Common myeloid progenitor, CD34-positive (primary cell): ENCODE results near the gene IDI1.

Experiments
- CTCF ChIA-PET: fragments of 350-600 bp; sonication (Branson Sonifier 250); formaldehyde crosslinking; loops from one replicate; lab custom pipeline; 2021; ENCODE audit warnings: antibody characterized with exemption; lab: Charles Lee
- POLR2A ChIA-PET: fragments of 350-600 bp; sonication (Branson Sonifier 250); formaldehyde crosslinking; loops from one replicate; lab custom pipeline; 2021; ENCODE audit warnings: antibody characterized with exemption; lab: Charles Lee
- DNase-seq, 3 donors: peaks; one replicate each; pipeline versions ENCODE4 v3.0.0 to v3.0.0-alpha.2; 2013
- H3K27ac ChIP-seq, 2 experiments: 1 replicate in 1 of 2; 2 replicates in 1 of 2; pipeline ENCODE4 v1.7.0; 2013; ENCODE audit warnings: inconsistent platforms in 2 of 2, low read length in 2 of 2, mild to moderate bottlenecking in 2 of 2, low read depth in 1 of 2, moderate library complexity in 1 of 2; ENCODE audit not compliant: severe bottlenecking in 2 of 2, insufficient read depth in 1 of 2, poor library complexity in 1 of 2
- H3K27me3 ChIP-seq, 5 experiments: replicated peaks in 2 of 5; 1 replicate in 3 of 5; 2 replicates in 2 of 5; pipeline versions ENCODE4 v1.6.1 to v1.7.0; 2013; ENCODE audit warnings: low read length in 4 of 5, mild to moderate bottlenecking in 2 of 5, moderate library complexity in 2 of 5, inconsistent platforms in 1 of 5; ENCODE audit not compliant: insufficient read depth in 5 of 5, control insufficient read depth in 4 of 5
- H3K36me3 ChIP-seq, 4 experiments: 1 replicate in 2 of 4; 2 replicates in 2 of 4; pipeline versions ENCODE4 v1.6.1 to v1.7.0; 2013; ENCODE audit warnings: low read length in 3 of 4, control low read depth in 1 of 4, mild to moderate bottlenecking in 1 of 4; ENCODE audit not compliant: control insufficient read depth in 4 of 4, insufficient read depth in 4 of 4
- H3K4me1 ChIP-seq, 4 experiments: 1 replicate in 3 of 4; 2 replicates in 1 of 4; pipeline versions ENCODE4 v1.6.1 to v1.7.1; 2013; ENCODE audit warnings: low read length in 3 of 4, mild to moderate bottlenecking in 3 of 4, control low read depth in 1 of 4, inconsistent platforms in 1 of 4, moderate library complexity in 1 of 4; ENCODE audit not compliant: control insufficient read depth in 4 of 4, insufficient read depth in 4 of 4; ENCODE audit errors: control extremely low read depth in 1 of 4
- H3K4me3 ChIP-seq, 7 experiments: 1 replicate in 4 of 7; 2 replicates in 3 of 7; pipeline versions ENCODE4 v1.5.1 to v1.7.0; 2013; ENCODE audit warnings: mild to moderate bottlenecking in 7 of 7, low read length in 6 of 7, moderate library complexity in 6 of 7, inconsistent platforms in 2 of 7, low read depth in 2 of 7, control low read depth in 1 of 7; ENCODE audit not compliant: insufficient read depth in 4 of 7, control insufficient read depth in 1 of 7; ENCODE audit errors: extremely low read depth in 1 of 7
- H3K9me3 ChIP-seq, 5 experiments: 1 replicate in 4 of 5; 2 replicates in 1 of 5; pipeline versions ENCODE4 v1.6.1 to v1.7.1; 2013; ENCODE audit warnings: low read length in 4 of 5, mild to moderate bottlenecking in 2 of 5, inconsistent platforms in 1 of 5, low read depth in 1 of 5, moderate library complexity in 1 of 5; ENCODE audit not compliant: control insufficient read depth in 4 of 5, insufficient read depth in 2 of 5; ENCODE audit errors: control extremely low read depth in 1 of 5
- WGBS: methylation state at CpG from one replicate; pipeline ENCODE4 v1.1.5; 2013; ENCODE audit not compliant: insufficient coverage; 5-methylcytosine and 5-hydroxymethylcytosine counted together

IDI1 gene

GRCh38 chr10:1090696-1091095, 41.8 kb upstream of the IDI1 start:
- no peak overlapping the region for H3K4me3 ChIP-seq
- 98% methylated on average over 13 of the region's 14 CpGs for WGBS
- POLR2A ChIA-PET = no interaction called here
- CTCF ChIA-PET = interaction anchor here (1.0 kb wide), 1 partner anchor 22 kb away, joined by 3 read pairs; no protein-coding TSS in a partner anchor
- H3K27ac ChIP-seq = no peak overlapping the region
- no peaks in the 10 kb centered on the region for H3K9me3 ChIP-seq
- H3K27me3 ChIP-seq = no peaks in the 10 kb centered on the region
- H3K36me3 ChIP-seq = peaks cover 17 to 80% (median 62%) of the 10 kb centered on the region in 4 experiments
- H3K4me1 ChIP-seq = no peaks in the 10 kb centered on the region
- no peak for DNase-seq

DNA sequence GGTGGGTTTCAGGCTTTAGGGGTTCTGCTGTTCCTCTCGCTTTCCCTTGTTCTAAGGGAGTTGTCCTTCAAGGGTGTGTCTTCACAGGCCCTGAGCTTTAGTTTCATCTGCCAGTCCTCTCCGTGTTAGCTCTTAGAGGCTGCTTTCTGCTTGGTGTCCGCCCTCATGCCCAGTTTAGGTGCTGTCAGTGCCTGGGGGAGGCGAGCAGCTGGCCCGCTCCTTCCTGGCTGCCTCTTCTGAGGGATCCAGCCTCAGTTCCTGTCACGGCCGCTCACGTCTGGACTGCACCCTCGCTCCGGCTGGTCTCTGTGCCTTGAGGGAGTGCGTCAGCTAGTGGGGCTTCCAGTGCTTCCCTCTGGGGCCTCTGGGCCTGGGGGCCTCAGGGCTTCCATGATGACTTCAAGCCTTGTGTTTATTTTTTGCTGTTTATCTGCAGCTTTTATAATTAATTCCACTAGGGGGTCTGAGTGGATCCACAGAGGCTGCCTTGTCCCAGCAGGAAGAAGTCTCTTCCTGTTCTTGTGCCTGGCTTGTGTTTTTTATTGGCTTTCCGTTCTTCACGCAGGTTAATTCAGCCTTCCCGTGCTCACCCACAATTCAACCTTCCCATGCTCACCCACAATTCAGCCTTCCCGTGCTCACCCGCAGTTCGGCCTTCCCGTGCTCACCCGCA, 40.2 kb upstream of the IDI1 start:
- no peak overlapping the region for H3K27ac ChIP-seq
- peaks cover 20 to 81% (median 61%) of the 10 kb centered on the region in 4 experiments for H3K36me3 ChIP-seq
- H3K9me3 ChIP-seq = no peaks in the 10 kb centered on the region
- no peak overlapping the region for H3K4me3 ChIP-seq
- POLR2A ChIA-PET = no interaction called here
- CTCF ChIA-PET = no interaction called here
- H3K4me1 ChIP-seq = no peaks in the 10 kb centered on the region
- H3K27me3 ChIP-seq = no peaks in the 10 kb centered on the region
- 97% methylated on average over 17 of the region's 19 CpGs for WGBS
- DNase-seq = no peak

GRCh38 chr10:1086787-1087186, 37.9 kb upstream of the IDI1 start:
- no peak for DNase-seq
- peaks cover 22 to 95% (median 69%) of the 10 kb centered on the region in 4 experiments for H3K36me3 ChIP-seq
- H3K4me1 ChIP-seq = no peaks in the 10 kb centered on the region
- H3K4me3 ChIP-seq = no peak overlapping the region
- no peak overlapping the region for H3K27ac ChIP-seq
- 80% methylated on average over 13 of the region's 13 CpGs for WGBS
- POLR2A ChIA-PET = no interaction called here
- no peaks in the 10 kb centered on the region for H3K27me3 ChIP-seq
- no peaks in the 10 kb centered on the region for H3K9me3 ChIP-seq
- CTCF ChIA-PET = interaction anchor here (1.4 to 1.6 kb wide), 2 partner anchors 12 to 25 kb away, joined by 3 read pairs; no protein-coding TSS in a partner anchor

DNA sequence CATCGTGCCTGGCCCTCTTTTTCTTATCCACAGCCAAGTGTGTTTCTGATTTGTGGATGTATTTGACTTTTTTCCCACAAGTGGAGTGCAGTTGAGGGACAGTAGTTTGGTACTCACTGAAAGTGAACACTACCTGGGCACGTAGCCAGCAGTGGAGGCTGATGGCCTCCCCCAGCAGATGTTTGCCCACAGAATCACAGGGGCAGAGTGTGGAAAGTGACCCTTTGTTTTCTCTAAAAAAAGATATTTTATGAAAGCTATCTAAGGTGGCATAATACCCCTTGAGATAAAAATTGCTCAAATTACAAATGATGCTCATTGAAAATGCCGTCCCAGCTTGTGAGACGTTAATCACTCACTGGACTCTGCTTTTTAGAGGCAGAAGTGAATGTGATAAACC, 36.3 kb upstream of the IDI1 start:
- Histone ChIP-seq H3K9me3 (no peaks in the 10 kb centered on the region), H3K27ac (no peak overlapping the region), H3K4me3 (no peak overlapping the region), H3K27me3 (no peaks in the 10 kb centered on the region), H3K4me1 (no peaks in the 10 kb centered on the region), H3K36me3 (peaks cover 17 to 92% (median 65%) of the 10 kb centered on the region in 4 experiments)
- WGBS = 95% methylated on average over 3 of the region's 4 CpGs
- CTCF ChIA-PET = no interaction called here
- no peak for DNase-seq
- POLR2A ChIA-PET = no interaction called here

GRCh38 chr10:1084011-1084950, 35.4 kb upstream of the IDI1 start:
- Histone ChIP-seq H3K4me1 (no peaks in the 10 kb centered on the region), H3K27me3 (no peaks in the 10 kb centered on the region), H3K36me3 (peaks cover 25 to 93% (median 70%) of the 10 kb centered on the region in 4 experiments), H3K27ac (no peak overlapping the region), H3K9me3 (no peaks in the 10 kb centered on the region), H3K4me3 (no peak overlapping the region)
- ChIA-PET POLR2A (no interaction called here), CTCF (interaction anchor here (1.0 kb wide), 1 partner anchor 13 kb away, joined by 3 read pairs; no protein-coding TSS in a partner anchor)
- DNase-seq = no peak
- WGBS = 97% methylated on average over 24 of the region's 28 CpGs

DNA sequence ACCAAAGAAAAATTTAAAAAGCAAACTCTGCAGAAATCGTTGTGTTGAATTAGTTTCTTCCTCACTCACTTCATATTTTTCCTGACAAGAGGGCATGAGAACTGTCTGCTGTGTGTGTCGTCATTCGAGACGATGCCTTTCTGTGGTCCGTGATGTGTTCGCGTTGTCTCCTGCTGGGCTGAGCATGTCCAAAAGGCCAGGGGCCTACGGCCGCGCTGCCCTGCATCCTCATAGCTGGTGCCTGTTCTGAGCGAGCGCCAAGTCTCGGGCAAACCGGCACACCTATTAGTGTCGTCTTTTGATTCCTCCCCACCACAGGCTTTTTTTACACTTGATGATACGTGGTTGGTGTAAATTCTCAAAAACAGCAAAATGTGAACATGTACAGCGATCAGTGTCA, 34.7 kb upstream of the IDI1 start:
- Histone ChIP-seq H3K27ac (no peak overlapping the region), H3K4me3 (no peak overlapping the region), H3K36me3 (peaks cover 28 to 91% (median 68%) of the 10 kb centered on the region in 4 experiments), H3K4me1 (no peaks in the 10 kb centered on the region), H3K9me3 (no peaks in the 10 kb centered on the region), H3K27me3 (no peaks in the 10 kb centered on the region)
- no peak for DNase-seq
- ChIA-PET CTCF (interaction anchor here (1.0 kb wide), 1 partner anchor 12 kb away, joined by 3 read pairs; no protein-coding TSS in a partner anchor), POLR2A (no interaction called here)
- 100% methylated on average over 14 of the region's 17 CpGs for WGBS
